Tibial nerve (tissue), 4 donors: ENCODE measurements around the gene TMPRSS12.

Source experiments
- EP300 ChIP-seq, 2 donors: sonication (generic); formaldehyde crosslinking; IDR thresholded peaks; one replicate each; pipeline ENCODE4 v1.6.1; 2017; ENCODE audit warnings: antibody characterized with exemption in 2 of 2, mild to moderate bottlenecking in 1 of 2
- POLR2A ChIP-seq, 2 donors: fragments of 450-650 bp; IDR thresholded peaks; one replicate each; pipeline ENCODE4 v1.6.1; 2017; ENCODE audit warnings: antibody characterized with exemption in 2 of 2, mild to moderate bottlenecking in 2 of 2, moderate library complexity in 2 of 2
- TF ChIP-seq, protein P1 (sequence below), 5 experiments: fragments of 200-600 bp in 3 of 5; fragments of 450-650 bp in 2 of 5; sonication (generic) in 3 of 5; IDR thresholded peaks; one replicate each; pipeline ENCODE4 v1.5.1; 2016 to 2019; ENCODE audit warnings: antibody characterized with exemption in 5 of 5, mild to moderate bottlenecking in 3 of 5, moderate library complexity in 2 of 5

DNA sequence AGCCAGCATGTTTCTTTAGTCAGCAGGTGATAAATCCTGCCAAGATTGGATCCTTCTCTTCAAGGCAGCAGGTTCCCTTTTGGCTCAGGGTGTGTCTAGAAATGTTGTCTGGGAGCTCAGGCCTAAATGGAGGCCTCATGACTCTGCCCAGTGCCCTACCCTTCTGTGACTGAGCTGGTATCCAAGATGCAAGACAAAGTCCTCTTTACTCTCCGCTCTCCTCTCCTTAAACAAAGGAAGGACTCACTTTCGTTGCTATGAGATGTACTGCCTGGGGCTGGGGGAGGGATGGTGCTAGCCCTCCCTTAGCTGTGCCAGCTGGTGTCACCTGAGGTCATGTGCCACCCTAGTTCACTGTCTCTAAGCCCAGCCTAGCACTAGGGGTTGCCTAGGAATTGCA is 13.8 kb upstream of the TMPRSS12 start:
- TF ChIP-seq, protein P1, sequence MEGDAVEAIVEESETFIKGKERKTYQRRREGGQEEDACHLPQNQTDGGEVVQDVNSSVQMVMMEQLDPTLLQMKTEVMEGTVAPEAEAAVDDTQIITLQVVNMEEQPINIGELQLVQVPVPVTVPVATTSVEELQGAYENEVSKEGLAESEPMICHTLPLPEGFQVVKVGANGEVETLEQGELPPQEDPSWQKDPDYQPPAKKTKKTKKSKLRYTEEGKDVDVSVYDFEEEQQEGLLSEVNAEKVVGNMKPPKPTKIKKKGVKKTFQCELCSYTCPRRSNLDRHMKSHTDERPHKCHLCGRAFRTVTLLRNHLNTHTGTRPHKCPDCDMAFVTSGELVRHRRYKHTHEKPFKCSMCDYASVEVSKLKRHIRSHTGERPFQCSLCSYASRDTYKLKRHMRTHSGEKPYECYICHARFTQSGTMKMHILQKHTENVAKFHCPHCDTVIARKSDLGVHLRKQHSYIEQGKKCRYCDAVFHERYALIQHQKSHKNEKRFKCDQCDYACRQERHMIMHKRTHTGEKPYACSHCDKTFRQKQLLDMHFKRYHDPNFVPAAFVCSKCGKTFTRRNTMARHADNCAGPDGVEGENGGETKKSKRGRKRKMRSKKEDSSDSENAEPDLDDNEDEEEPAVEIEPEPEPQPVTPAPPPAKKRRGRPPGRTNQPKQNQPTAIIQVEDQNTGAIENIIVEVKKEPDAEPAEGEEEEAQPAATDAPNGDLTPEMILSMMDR (IDR thresholded peaks at IDR 0.05): no peak
- TF ChIP-seq POLR2A (IDR thresholded peaks at IDR 0.05) (no peak), EP300 (IDR thresholded peaks at IDR 0.05) (no peak)
